ENCODE measurements around the gene ARHGAP40.

DNA sequence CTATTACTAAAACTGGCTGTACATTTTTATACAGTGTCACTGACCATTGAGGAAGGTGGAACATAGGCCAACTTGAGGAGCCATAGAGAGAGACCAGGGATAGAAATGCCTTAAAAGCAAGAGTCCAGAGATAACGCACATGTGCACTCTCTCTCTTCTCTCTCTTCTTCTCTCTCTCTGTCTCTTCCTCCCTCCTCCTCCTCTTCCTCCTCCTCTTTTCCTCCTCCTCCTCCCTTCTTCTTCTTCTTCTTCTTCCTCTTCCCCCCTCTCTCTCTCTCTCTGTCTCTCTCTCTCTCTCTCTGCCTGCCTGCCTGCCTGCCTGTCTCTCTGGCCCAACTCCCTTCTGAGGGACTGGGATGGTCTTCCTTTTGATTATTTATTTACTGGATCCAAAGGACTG, 36.9 kb upstream of the ARHGAP40 start:
- TF ChIP-seq, protein P1, sequence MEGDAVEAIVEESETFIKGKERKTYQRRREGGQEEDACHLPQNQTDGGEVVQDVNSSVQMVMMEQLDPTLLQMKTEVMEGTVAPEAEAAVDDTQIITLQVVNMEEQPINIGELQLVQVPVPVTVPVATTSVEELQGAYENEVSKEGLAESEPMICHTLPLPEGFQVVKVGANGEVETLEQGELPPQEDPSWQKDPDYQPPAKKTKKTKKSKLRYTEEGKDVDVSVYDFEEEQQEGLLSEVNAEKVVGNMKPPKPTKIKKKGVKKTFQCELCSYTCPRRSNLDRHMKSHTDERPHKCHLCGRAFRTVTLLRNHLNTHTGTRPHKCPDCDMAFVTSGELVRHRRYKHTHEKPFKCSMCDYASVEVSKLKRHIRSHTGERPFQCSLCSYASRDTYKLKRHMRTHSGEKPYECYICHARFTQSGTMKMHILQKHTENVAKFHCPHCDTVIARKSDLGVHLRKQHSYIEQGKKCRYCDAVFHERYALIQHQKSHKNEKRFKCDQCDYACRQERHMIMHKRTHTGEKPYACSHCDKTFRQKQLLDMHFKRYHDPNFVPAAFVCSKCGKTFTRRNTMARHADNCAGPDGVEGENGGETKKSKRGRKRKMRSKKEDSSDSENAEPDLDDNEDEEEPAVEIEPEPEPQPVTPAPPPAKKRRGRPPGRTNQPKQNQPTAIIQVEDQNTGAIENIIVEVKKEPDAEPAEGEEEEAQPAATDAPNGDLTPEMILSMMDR (conservative IDR thresholded peaks at IDR 0.05 in 1 of 2, IDR thresholded peaks at IDR 0.05 in 1 of 2; ENCODE audit: low read depth in 1 of 2, low read length in 2 of 2), result no peak
- TF ChIP-seq EZH2 (IDR thresholded peaks at IDR 0.05; ENCODE audit: low read length, missing control alignments), result no peak
